DND-41 (cell line): ENCODE results near the gene PDIK1L.

Experiments
- ATAC-seq: fragments of 200-7000 bp; cut with Tn5 transposase; 3 replicates; pipeline ENCODE4 v1.9.1; 2021; ENCODE audit warnings: low read depth; ENCODE audit not compliant: insufficient read depth
- DNase-seq: peaks from one replicate; pipeline ENCODE4 v3.0.0-alpha.2; 2020
- H2AFZ ChIP-seq: 2 replicates; pipeline ENCODE4 v1.6.0; 2012; ENCODE audit warnings: low read depth, low read length
- H3K27ac ChIP-seq: 2 replicates; pipeline ENCODE4 v1.5.1; 2012; ENCODE audit warnings: low read length, inconsistent platforms
- H3K27me3 ChIP-seq: fragments of 200-600 bp; sonication (generic); 2 replicates; pipeline ENCODE4 v1.6.0; 2012; ENCODE audit warnings: low read length, mild to moderate bottlenecking, inconsistent platforms; ENCODE audit not compliant: insufficient read depth, poor library complexity
- H3K36me3 ChIP-seq: 2 replicates; pipeline ENCODE4 v1.5.1; 2012; ENCODE audit warnings: low read length, inconsistent platforms; ENCODE audit not compliant: insufficient read depth
- H3K4me1 ChIP-seq: 2 replicates; pipeline ENCODE4 v1.5.1; 2012; ENCODE audit warnings: mild to moderate bottlenecking, low read length; ENCODE audit not compliant: insufficient read depth
- H3K4me2 ChIP-seq: 2 replicates; pipeline ENCODE4 v1.6.0; 2012; ENCODE audit warnings: mild to moderate bottlenecking, moderate library complexity, low read length, inconsistent platforms; ENCODE audit not compliant: insufficient read depth
- H3K4me3 ChIP-seq, 2 experiments: fragments of 200-600 bp in 1 of 2; shearing (Covaris generic) in 1 of 2; 2 replicates each; pipeline ENCODE4 v1.5.1; 2012 to 2016; ENCODE audit warnings: inconsistent platforms in 2 of 2, low read length in 2 of 2, mild to moderate bottlenecking in 2 of 2, low read depth in 1 of 2, moderate library complexity in 1 of 2
- H3K79me2 ChIP-seq: 2 replicates; pipeline ENCODE4 v1.6.0; 2012; ENCODE audit warnings: low read length, inconsistent platforms; ENCODE audit not compliant: insufficient read depth
- H3K9ac ChIP-seq: 2 replicates; pipeline ENCODE4 v1.6.0; 2012; ENCODE audit warnings: low read depth, mild to moderate bottlenecking, inconsistent platforms, low read length, moderate library complexity
- H3K9me3 ChIP-seq: 2 replicates; pipeline ENCODE4 v1.5.1; 2012; ENCODE audit warnings: low read length, moderate library complexity, mild to moderate bottlenecking, inconsistent platforms; ENCODE audit not compliant: insufficient read depth, severe bottlenecking
- H4K20me1 ChIP-seq: 2 replicates; pipeline ENCODE4 v1.6.0; 2012; ENCODE audit warnings: low read length; ENCODE audit not compliant: insufficient read depth
- EZH2 ChIP-seq: IDR thresholded peaks from 3 replicates; pipeline ENCODE4 v1.6.1; 2012; ENCODE audit warnings: borderline replicate concordance, low read depth, mild to moderate bottlenecking, moderate library complexity, low read length, inconsistent platforms; ENCODE audit not compliant: severe bottlenecking
- TF ChIP-seq, protein P1 (sequence below): IDR thresholded peaks from 2 replicates; pipeline ENCODE4 v1.5.1; 2012; ENCODE audit warnings: borderline replicate concordance, low read length, moderate library complexity, mild to moderate bottlenecking; ENCODE audit not compliant: poor library complexity, severe bottlenecking; ENCODE audit errors: extremely low read depth

PDIK1L gene

DNA sequence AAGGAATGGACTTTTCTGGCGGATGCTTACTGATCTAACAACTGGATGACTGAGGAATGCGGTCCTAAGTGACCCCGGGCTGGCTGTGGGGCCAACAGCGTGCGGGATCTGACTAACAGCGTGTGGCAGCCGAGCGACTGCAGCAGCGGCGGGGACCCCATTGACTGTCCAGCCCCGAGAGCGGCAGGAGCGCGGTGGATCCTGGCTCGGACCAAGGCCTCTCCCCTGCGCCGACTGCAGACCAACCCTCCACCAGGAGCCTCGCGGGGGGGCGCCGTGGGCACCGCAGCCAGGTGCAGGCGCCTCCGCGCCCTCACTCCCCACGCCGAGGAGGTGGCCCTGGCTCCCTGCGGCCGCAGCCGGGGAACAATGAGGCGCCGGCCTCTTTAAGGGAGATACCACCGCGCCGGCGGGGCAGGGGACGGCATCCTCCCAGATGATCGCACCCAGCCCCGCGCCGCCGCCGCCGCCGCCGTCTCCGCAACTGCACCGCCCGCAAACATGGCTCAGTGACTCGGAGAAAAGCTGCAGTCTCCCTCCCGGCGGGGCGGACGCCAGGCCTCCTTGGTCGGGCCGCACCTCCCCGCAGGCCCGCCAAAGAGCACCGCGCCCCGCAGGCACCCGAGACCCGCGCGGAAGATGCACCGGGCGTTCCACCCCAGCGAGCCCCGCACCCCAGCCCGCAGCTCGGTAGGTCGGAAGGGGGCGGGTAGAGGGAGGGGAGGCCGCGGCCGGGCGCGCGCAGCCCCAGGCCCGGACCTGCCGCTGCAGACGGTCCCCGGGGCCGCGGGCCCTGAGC, 694 bp upstream of the PDIK1L start:
- Histone ChIP-seq H3K27ac (peak overlapping the region; percentile 85), H4K20me1 (no peaks in the 10 kb centered on the region), H3K27me3 (no peaks in the 10 kb centered on the region), H3K9ac (peak overlapping the region; percentile 88), H3K4me2 (peak overlapping the region; percentile 81), H3K79me2 (peaks cover 44% of the 10 kb centered on the region), H3K4me1 (peaks cover 35% of the 10 kb centered on the region), H2AFZ (peak overlapping the region; percentile 54), H3K4me3 (peak overlapping the region; percentile 75 to 87), H3K36me3 (peaks cover 22% of the 10 kb centered on the region), H3K9me3 (no peaks in the 10 kb centered on the region)
- TF ChIP-seq EZH2, result no peak
- TF ChIP-seq, protein P1, sequence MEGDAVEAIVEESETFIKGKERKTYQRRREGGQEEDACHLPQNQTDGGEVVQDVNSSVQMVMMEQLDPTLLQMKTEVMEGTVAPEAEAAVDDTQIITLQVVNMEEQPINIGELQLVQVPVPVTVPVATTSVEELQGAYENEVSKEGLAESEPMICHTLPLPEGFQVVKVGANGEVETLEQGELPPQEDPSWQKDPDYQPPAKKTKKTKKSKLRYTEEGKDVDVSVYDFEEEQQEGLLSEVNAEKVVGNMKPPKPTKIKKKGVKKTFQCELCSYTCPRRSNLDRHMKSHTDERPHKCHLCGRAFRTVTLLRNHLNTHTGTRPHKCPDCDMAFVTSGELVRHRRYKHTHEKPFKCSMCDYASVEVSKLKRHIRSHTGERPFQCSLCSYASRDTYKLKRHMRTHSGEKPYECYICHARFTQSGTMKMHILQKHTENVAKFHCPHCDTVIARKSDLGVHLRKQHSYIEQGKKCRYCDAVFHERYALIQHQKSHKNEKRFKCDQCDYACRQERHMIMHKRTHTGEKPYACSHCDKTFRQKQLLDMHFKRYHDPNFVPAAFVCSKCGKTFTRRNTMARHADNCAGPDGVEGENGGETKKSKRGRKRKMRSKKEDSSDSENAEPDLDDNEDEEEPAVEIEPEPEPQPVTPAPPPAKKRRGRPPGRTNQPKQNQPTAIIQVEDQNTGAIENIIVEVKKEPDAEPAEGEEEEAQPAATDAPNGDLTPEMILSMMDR, result no peak
- peak; percentile 69 for ATAC-seq
- peak; percentile 82 for DNase-seq

DNA sequence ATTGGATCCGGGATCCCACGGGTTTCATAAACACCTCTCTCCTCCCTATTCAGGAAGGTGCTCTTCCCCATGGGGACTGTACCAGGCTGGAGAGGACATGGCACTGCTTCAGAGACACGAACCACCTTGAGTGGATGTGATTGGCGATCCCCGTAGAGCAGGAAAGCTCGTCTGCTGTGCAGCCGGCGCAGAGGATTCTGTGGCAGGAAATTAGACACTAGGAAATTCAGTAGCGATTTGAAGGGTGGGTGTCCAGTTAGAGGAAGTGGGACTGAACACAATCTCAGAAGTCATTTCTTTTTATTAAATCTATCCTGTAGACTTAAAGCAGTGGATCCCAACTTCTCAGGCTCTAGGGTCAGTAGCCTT, 767 bp downstream of the PDIK1L start:
- Histone ChIP-seq H4K20me1 (no peaks in the 10 kb centered on the region), H3K79me2 (peaks cover 49% of the 10 kb centered on the region), H3K9ac (peak overlapping the region; percentile 88), H3K9me3 (no peaks in the 10 kb centered on the region), H3K4me2 (peak overlapping the region; percentile 76), H3K27me3 (no peaks in the 10 kb centered on the region), H3K36me3 (peaks cover 32% of the 10 kb centered on the region), H2AFZ (peak overlapping the region; percentile 78), H3K4me3 (peak overlapping the region; percentile 75 to 87), H3K27ac (peak overlapping the region; percentile 83), H3K4me1 (peaks cover 35% of the 10 kb centered on the region)
- no peak for TF ChIP-seq EZH2
- TF ChIP-seq, protein P1, result no peak
- ATAC-seq (peak; percentile 30), DNase-seq (peak; percentile 55)

DNA sequence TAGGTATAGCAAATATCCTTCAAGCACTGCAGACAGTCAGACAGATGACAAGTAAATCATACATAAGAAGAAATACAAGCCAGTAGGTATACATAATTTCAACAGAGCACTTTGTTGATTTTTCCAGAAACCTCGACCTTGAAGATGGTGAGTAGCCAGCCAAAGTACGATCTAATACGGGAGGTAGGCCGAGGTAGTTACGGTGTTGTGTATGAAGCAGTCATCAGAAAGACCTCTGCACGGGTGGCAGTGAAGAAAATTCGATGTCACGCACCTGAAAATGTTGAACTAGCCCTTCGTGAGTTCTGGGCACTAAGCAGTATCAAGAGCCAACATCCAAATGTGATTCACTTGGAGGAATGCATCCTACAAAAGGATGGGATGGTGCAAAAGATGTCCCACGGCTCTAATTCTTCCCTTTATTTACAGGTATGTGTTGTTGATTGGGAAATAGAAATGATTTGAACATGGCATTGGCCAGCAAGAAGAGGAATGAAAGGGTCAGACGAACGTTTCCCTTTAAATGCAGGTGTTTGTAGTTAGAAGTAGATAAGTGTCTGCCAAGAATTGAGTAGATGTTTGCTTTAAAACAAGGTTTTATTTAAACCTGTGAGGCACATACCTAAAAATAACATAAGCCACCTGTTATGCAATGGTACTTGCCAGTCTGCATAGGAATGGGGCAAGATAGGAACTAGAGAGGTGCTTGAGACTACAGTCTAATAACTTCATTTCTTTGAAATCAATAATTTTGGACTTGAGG, 2.7 kb downstream of the PDIK1L start:
- DNase-seq (no peak), ATAC-seq (no peak)
- peaks cover 51% of the 10 kb centered on the region for H3K36me3 ChIP-seq
- no peaks in the 10 kb centered on the region for H4K20me1 ChIP-seq
- H3K4me1 ChIP-seq, result peaks cover 35% of the 10 kb centered on the region
- no peak overlapping the region for H3K4me3 ChIP-seq
- H3K27me3 ChIP-seq, result no peaks in the 10 kb centered on the region
- H3K79me2 ChIP-seq, result peaks cover 65% of the 10 kb centered on the region
- H3K27ac ChIP-seq, result no peak overlapping the region
- H3K9ac ChIP-seq, result no peak overlapping the region; the same call in 1 of the 2 replicates
- no peak overlapping the region for H2AFZ ChIP-seq
- H3K9me3 ChIP-seq, result no peaks in the 10 kb centered on the region
- H3K4me2 ChIP-seq, result 0 out of 2 replicates have a peak overlapping the region, but pooled peaks have one; percentile 5
- TF ChIP-seq, protein P1, result no peak
- no peak for TF ChIP-seq EZH2
